ENCODE measurements around the gene RASSF5.
"Not testable (repeated sequence)": the region's sequence is repeated elsewhere in the genome, so short reads cannot be mapped to it uniquely, and the experiment has no call there.

The RASSF5 gene

GRCh38 chr1:206589206-206589605 lies 81.9 kb downstream of the RASSF5 start:
- in situ Hi-C loops (cut with MboI; ENCODE audit: low pct_unique_long_range_greater_than_20kb, low sequenced_read_pairs) = loop anchor here (10.0 kb wide), 1 partner anchor 94 kb away; no protein-coding TSS in a partner anchor
- DNase-seq = no peak

GRCh38 chr1:206590025-206590758 lies 82.9 kb downstream of the RASSF5 start:
- in situ Hi-C loops (cut with MboI; ENCODE audit: low pct_unique_long_range_greater_than_20kb, low sequenced_read_pairs) = no loop called here
- DNase-seq = no peak

- no peak for DNase-seq
- in situ Hi-C loops (cut with MboI; ENCODE audit: low pct_unique_long_range_greater_than_20kb, low sequenced_read_pairs) = no loop called here
Observed at GRCh38 chr1:206591226-206591625, 83.9 kb downstream of the RASSF5 start.

- no peak for DNase-seq
- in situ Hi-C loops (cut with MboI; ENCODE audit: low pct_unique_long_range_greater_than_20kb, low sequenced_read_pairs) = no loop called here
Observed at GRCh38 chr1:206591696-206592095, 84.4 kb downstream of the RASSF5 start.

GRCh38 chr1:206593351-206593925 lies 86.1 kb downstream of the RASSF5 start:
- in situ Hi-C loops (cut with MboI; ENCODE audit: low pct_unique_long_range_greater_than_20kb, low sequenced_read_pairs) = no loop called here
- no peak for DNase-seq

GRCh38 chr1:206595581-206596318 lies 88.4 kb downstream of the RASSF5 start:
- in situ Hi-C loops (cut with MboI; ENCODE audit: low pct_unique_long_range_greater_than_20kb, low sequenced_read_pairs) = no loop called here
- no peak for DNase-seq

GRCh38 chr1:206596319-206596666 lies 89.0 kb downstream of the RASSF5 start:
- no peak for DNase-seq
- in situ Hi-C loops (cut with MboI; ENCODE audit: low pct_unique_long_range_greater_than_20kb, low sequenced_read_pairs) = no loop called here

GRCh38 chr1:206600527-206600926 lies 93.2 kb downstream of the RASSF5 start:
- no peak for DNase-seq
- in situ Hi-C loops (cut with MboI; ENCODE audit: low pct_unique_long_range_greater_than_20kb, low sequenced_read_pairs) = no loop called here

GRCh38 chr1:206604861-206605260 lies 97.5 kb downstream of the RASSF5 start:
- in situ Hi-C loops (cut with MboI; ENCODE audit: low pct_unique_long_range_greater_than_20kb, low sequenced_read_pairs) = no loop called here

GRCh38 chr1:206606867-206607266 lies 99.5 kb downstream of the RASSF5 start:
- DNase-seq = peak; percentile 64
- in situ Hi-C loops (cut with MboI; ENCODE audit: low pct_unique_long_range_greater_than_20kb, low sequenced_read_pairs) = no loop called here

More at GRCh38 chr1:206604861-206605260, 97.5 kb downstream of the RASSF5 start:
- no peak for DNase-seq

- DNase-seq = peak; percentile 67
- in situ Hi-C loops (cut with MboI; ENCODE audit: low pct_unique_long_range_greater_than_20kb, low sequenced_read_pairs) = no loop called here
Observed at GRCh38 chr1:206608108-206608698, 100.9 kb downstream of the RASSF5 start.

- in situ Hi-C loops (cut with MboI; ENCODE audit: low pct_unique_long_range_greater_than_20kb, low sequenced_read_pairs) = no loop called here
- DNase-seq = no peak
Observed at GRCh38 chr1:206609229-206609991, 102.1 kb downstream of the RASSF5 start.

- in situ Hi-C loops (cut with MboI; ENCODE audit: low pct_unique_long_range_greater_than_20kb, low sequenced_read_pairs) = no loop called here
Observed at GRCh38 chr1:206612129-206612876, 105.0 kb downstream of the RASSF5 start, which contains the start of gene EIF2D. TSS of gene EIF2D (minus strand) at chr1:206612465. CDS start at chr1:206612342, 123 bp downstream.

GRCh38 chr1:206626396-206626795 lies 119.1 kb downstream of the RASSF5 start:
- in situ Hi-C loops (cut with MboI; ENCODE audit: low pct_unique_long_range_greater_than_20kb, low sequenced_read_pairs); DNase-seq: not testable (repeated sequence)

More at GRCh38 chr1:206612129-206612876, 105.0 kb downstream of the RASSF5 start, which contains the start of gene EIF2D:
- peak; percentile 96 for DNase-seq

- no peak for DNase-seq
- in situ Hi-C loops (cut with MboI; ENCODE audit: low pct_unique_long_range_greater_than_20kb, low sequenced_read_pairs) = no loop called here
Observed at GRCh38 chr1:206628916-206629315, 121.6 kb downstream of the RASSF5 start.

GRCh38 chr1:206631085-206631509 lies 123.8 kb downstream of the RASSF5 start:
- DNase-seq = peak; percentile 83
- in situ Hi-C loops (cut with MboI; ENCODE audit: low pct_unique_long_range_greater_than_20kb, low sequenced_read_pairs) = no loop called here

- no peak for DNase-seq
- in situ Hi-C loops (cut with MboI; ENCODE audit: low pct_unique_long_range_greater_than_20kb, low sequenced_read_pairs) = no loop called here
Observed at GRCh38 chr1:206633708-206634121, 126.4 kb downstream of the RASSF5 start.

- in situ Hi-C loops (cut with MboI; ENCODE audit: low pct_unique_long_range_greater_than_20kb, low sequenced_read_pairs) = no loop called here
- DNase-seq = peak; percentile 74
Observed at GRCh38 chr1:206634365-206635079, 127.2 kb downstream of the RASSF5 start.

All from KBM-7 (cell line).